Measurements from ENCODE around the gene C6orf89. TPM values are rescaled to one million over a fixed set of nuclear protein-coding genes. Genes with fewer than 3 reads are reported as not detected.

The C6orf89 gene
- total and polyA plus RNA-seq, 2 of the 8 experiments (the other 6 are each of a cell fraction or from before 2014, with no cell fraction given) = 4.6 to 12.3 TPM

DNA sequence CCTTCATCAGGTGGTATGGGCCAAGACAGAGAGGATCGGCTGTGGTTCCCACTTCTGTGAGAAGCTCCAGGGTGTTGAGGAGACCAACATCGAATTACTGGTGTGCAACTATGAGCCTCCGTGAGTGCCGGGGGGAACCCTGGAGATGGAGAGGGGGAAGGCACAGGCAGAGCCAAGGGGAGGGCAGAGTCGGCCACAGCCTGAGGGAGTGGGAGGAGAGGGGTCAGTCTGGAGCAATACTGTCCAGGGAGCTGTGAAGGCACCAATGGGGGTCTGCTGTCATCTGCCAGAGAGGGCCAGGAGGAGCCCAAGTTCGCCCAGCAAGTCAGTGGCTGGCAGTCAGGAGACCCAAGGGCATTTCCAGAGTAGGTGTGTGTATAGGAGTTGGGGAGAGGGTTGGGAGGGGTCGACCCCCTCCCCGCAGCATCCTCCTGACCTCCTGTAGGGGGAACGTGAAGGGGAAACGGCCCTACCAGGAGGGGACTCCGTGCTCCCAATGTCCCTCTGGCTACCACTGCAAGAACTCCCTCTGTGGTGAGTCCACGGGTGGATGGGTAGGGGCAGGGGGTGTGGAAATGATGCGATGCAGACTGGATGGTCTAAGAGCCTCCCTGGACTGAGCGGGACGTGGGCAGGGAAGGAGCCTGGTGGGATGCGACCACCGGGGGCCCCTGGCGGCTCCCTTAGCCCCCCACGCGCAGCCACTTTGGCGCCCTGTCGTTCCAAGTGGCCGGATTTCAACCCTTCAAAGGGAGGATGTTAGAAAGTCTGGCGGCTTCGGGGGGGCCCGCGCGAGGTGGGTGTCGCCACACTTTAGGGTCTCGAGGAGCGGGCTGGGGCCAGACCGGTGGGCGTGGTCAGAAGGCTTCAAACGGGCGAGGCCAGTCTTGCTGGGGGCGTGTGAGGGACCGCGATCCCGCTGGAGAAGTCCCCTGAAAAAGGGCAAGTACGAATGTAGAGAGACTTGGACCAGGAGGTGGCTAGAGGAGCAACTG lies 76.0 kb downstream of the C6orf89 start:
- Histone ChIP-seq H4K91ac (replicated peaks; ENCODE audit: insufficient read length, low read length) (no peak overlapping the region), H2AFZ (ENCODE audit: low read length) (no peak overlapping the region), H3K14ac (ENCODE audit: insufficient read length) (no peak overlapping the region), H3K23me2 (ENCODE audit: low read depth, low read length) (no peaks in the 10 kb centered on the region), H2BK120ac (replicated peaks; ENCODE audit: low read depth, low read length) (no peak overlapping the region), H3K36me3 (ENCODE audit: control insufficient read depth in 2 of 4, insufficient read depth in 4 of 4, low read length in 3 of 4) (no peaks in the 10 kb centered on the region), H2BK5ac (ENCODE audit: low read depth, low read length) (no peak overlapping the region), H4K20me1 (replicated peaks in 1 of 2; ENCODE audit: control insufficient read depth in 1 of 2, insufficient read depth in 2 of 2, low read length in 2 of 2) (peaks cover 0 to 2% of the 10 kb centered on the region in 2 experiments), H3K56ac (replicated peaks; ENCODE audit: insufficient read length, low read depth, low read length) (no peak overlapping the region), H2BK15ac (ENCODE audit: low read length) (peak overlapping the region; percentile 61; the same call in 1 of the 2 replicates), H3K23ac (ENCODE audit: insufficient read length) (no peak overlapping the region), H3K4me3 (ENCODE audit: extremely low read depth in 1 of 4, insufficient read depth in 2 of 4, low read depth in 3 of 4, low read length in 4 of 4) (no peak overlapping the region), H3K9ac (replicated peaks in 1 of 4; ENCODE audit: extremely low read depth in 1 of 4, low read depth in 3 of 4, low read length in 3 of 4) (no peak overlapping the region), H2BK20ac (ENCODE audit: low read length) (0 out of 2 replicates have a peak overlapping the region, but pooled peaks have one; percentile 32), H2AK5ac (ENCODE audit: low read depth, low read length) (peak overlapping the region; percentile 60; the same call in 1 of the 2 replicates), H4K8ac (ENCODE audit: extremely low read depth, insufficient read depth, low read length) (peak overlapping the region; percentile 52), H3K79me2 (ENCODE audit: control insufficient read depth in 1 of 2, insufficient read depth in 2 of 2, low read length in 2 of 2) (no peaks in the 10 kb centered on the region), H3K27ac (ENCODE audit: low read depth, low read length) (no peak overlapping the region), H3K79me1 (ENCODE audit: low read depth, low read length) (no peaks in the 10 kb centered on the region), H2BK12ac (ENCODE audit: low read depth, low read length) (no peak overlapping the region), H3K4me1 (replicated peaks in 1 of 4; ENCODE audit: control insufficient read depth in 3 of 4, insufficient read depth in 4 of 4, low read length in 3 of 4) (peaks cover 0 to 8% (median 5%) of the 10 kb centered on the region in 4 experiments; a peak in 5 of 7 replicates), H3K4ac (replicated peaks; ENCODE audit: insufficient read length, low read depth, low read length) (no peak overlapping the region), H4K5ac (ENCODE audit: insufficient read length, low read depth, low read length) (no peak overlapping the region), H3K9me3 (ENCODE audit: insufficient read depth in 2 of 2, low read depth in 1 of 2, low read length in 1 of 2) (no peaks in the 10 kb centered on the region), H3K4me2 (ENCODE audit: insufficient read depth in 1 of 2, low read depth in 2 of 2, low read length in 2 of 2) (no peak overlapping the region), H3K18ac (ENCODE audit: extremely low read depth, low read length) (no peak overlapping the region), H3K27me3 (replicated peaks in 1 of 4; ENCODE audit: control insufficient read depth in 3 of 4, extremely low read depth in 1 of 4, insufficient read depth in 3 of 4, low read length in 3 of 4) (no peaks in the 10 kb centered on the region)
- WGBS, 2 experiments (ENCODE audit: extremely low coverage in 1 of 2, insufficient coverage in 1 of 2, insufficient read length in 1 of 2, insufficient replicate concordance in 2 of 2, low coverage in 1 of 2, low lambda C conversion rate in 2 of 2, missing lambda C conversion rate in 1 of 2) = 89% methylated on average over 35 of the region's 40 CpGs; no CpG with 5 or more reads in 1 of the 2 experiments
- no peak for DNase-seq (ENCODE audit: low read depth in 1 of 2, low spot score in 2 of 2)
- no peak for FAIRE-seq
- TF ChIP-seq, protein P1, sequence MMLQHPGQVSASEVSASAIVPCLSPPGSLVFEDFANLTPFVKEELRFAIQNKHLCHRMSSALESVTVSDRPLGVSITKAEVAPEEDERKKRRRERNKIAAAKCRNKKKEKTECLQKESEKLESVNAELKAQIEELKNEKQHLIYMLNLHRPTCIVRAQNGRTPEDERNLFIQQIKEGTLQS (IDR thresholded peaks at IDR 0.05; ENCODE audit: insufficient read depth, low read depth, low read length) = no peak
- TF ChIP-seq GABPA (IDR thresholded peaks at IDR 0.05; ENCODE audit: borderline replicate concordance, insufficient read depth, low read length) (no peak), JUN (IDR thresholded peaks at IDR 0.05; ENCODE audit: low read depth, low read length) (no peak), CHD1 (IDR thresholded peaks at IDR 0.05; ENCODE audit: low read depth, low read length) (no peak), TAF7 (optimal IDR thresholded peaks at IDR 0.05; ENCODE audit: borderline replicate concordance, low read depth, low read length) (no peak), CHD2 (IDR thresholded peaks at IDR 0.05; ENCODE audit: low read length) (no peak)
- CTCF ChIA-PET (ENCODE audit: partially characterized antibody) = interaction anchor here (0.6 to 2.9 kb wide), 6 partner anchors 13 to 356 kb away, joined by 3 to 12 read pairs (median 4); no protein-coding TSS in a partner anchor
- POLR2A ChIA-PET (ENCODE audit: partially characterized antibody) = interaction anchor here (1.1 kb wide), 1 partner anchor 34 kb away, joined by 3 read pairs; no protein-coding TSS in a partner anchor
